ENCODE data around the gene HOXA5.

HOXA5 gene

GRCh38 chr7:27147199-27148030, 3.9 kb upstream of the HOXA5 start, which contains the start of gene HOXA6:
TSS of gene HOXA6 (minus strand) at chr7:27147774. CDS start at chr7:27147749, 25 bp downstream.
- no peak for DNase-seq

- no peak for DNase-seq
Observed at GRCh38 chr7:27146491-27147198, 3.2 kb upstream of the HOXA5 start.

GRCh38 chr7:27145914-27146412, 2.5 kb upstream of the HOXA5 start:
- DNase-seq, result no peak

- no peak for DNase-seq
Observed at GRCh38 chr7:27145165-27145913, 1.9 kb upstream of the HOXA5 start.

GRCh38 chr7:27144781-27145164, 1.3 kb upstream of the HOXA5 start:
- no peak for DNase-seq

- DNase-seq, result no peak
Observed at GRCh38 chr7:27143950-27144780, 684 bp upstream of the HOXA5 start.

GRCh38 chr7:27142580-27143022, 880 bp downstream of the HOXA5 start:
- no peak for DNase-seq

GRCh38 chr7:27141923-27142579, 1.4 kb downstream of the HOXA5 start:
- no peak for DNase-seq

GRCh38 chr7:27141137-27141922, 2.2 kb downstream of the HOXA5 start:
- no peak for DNase-seq

GRCh38 chr7:27140126-27140857, 3.2 kb downstream of the HOXA5 start:
- DNase-seq, result no peak

- DNase-seq, result no peak
Observed at GRCh38 chr7:27139334-27140125, 4.0 kb downstream of the HOXA5 start.

GRCh38 chr7:27138985-27139333, 4.5 kb downstream of the HOXA5 start:
- DNase-seq, result no peak

- DNase-seq, result no peak
Observed at GRCh38 chr7:27138472-27138871, 5.0 kb downstream of the HOXA5 start.

GRCh38 chr7:27137640-27138315, 5.7 kb downstream of the HOXA5 start:
- DNase-seq, result no peak

- DNase-seq, result no peak
Observed at GRCh38 chr7:27134392-27134791, 9.1 kb downstream of the HOXA5 start.

GRCh38 chr7:27133409-27134231, 9.9 kb downstream of the HOXA5 start:
- no peak for DNase-seq

GRCh38 chr7:27132978-27133377, 10.5 kb downstream of the HOXA5 start:
- DNase-seq, result no peak

- DNase-seq, result no peak
Observed at GRCh38 chr7:27132214-27132613, 11.3 kb downstream of the HOXA5 start.
